MV-4-11 (cell line): ENCODE data around the gene DARS1.
"Not testable (repeated sequence)": the region's sequence is repeated elsewhere in the genome, so short reads cannot be mapped to it uniquely, and the experiment has no call there.

Experiments
- DNase-seq: peaks from one replicate; lab custom pipeline; 2025; lab: John Stamatoyannopoulos, UW

The DARS1 gene

DNA sequence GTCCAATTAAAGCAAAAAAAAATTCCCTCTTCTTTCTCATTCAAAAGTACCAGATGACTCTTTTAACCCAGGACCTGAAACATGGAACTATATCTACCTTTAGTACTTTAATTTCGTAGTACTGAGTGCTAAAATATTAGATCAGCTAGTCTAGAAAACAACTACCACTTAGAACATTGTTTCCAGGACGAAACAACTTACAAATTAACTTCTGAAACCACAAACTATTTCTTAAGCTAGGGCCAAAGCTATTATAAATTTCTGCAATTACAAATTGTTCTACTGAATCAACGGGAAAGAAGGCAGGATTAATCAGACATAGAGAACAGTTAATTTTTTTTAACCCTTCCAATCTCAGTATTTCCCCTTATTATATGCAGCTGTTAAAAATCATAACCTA is 39.9 kb downstream of the DARS1 start:
- no peak for DNase-seq

DNA sequence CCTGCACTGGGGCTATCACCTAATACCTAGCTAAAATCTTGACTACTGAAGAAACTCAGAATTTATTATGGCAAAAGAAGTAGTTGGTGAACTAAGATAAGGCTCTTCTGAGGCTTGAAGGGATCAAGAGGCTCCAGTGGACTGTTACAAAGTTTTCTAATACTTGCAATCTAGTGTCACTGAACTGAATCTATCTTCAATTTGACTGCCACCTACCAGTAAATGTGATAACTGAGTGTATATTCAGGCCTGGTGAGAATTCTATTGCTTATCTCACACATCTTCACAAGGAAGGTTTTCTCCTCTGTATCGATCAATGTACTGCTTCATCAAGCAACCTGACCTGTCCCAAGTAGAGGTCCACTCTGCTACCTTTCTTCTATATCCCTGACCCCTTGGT is 40.8 kb downstream of the DARS1 start:
- DNase-seq: no peak

DNA sequence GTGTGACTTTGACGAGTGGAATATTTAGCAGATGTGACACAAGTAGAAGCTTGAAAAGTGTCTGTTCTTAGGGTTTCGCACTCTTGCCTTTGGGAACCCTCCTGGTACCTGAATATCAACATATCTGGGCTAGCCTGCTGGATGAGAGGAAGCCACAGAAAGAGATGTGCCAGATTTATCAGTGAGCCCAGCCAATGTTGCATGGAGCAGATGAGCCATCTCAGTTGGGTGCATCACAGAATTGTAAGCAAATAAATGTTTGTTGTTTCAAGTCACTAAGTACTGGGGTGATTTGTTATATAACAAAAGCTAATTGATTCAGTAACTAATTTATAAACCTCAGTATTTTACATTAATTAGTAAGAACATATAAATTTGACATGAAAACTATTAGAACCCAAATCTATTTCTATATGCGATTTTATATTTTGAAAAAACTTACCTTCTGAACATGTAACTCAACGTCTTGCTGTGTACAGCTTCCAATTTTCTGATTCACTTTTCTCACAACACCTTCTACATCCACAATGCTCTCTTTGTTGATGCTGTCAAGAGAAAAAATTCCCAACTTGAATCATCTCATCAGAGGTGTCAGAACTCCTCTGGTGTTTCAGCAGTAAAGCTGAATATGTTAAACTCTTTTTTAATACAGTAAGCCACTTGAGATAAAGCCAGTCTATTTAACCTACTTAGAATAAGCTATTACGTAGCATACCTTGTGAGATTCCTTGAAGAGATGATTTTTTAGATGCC is 42.3 kb downstream of the DARS1 start:
- DNase-seq: no peak

DNA sequence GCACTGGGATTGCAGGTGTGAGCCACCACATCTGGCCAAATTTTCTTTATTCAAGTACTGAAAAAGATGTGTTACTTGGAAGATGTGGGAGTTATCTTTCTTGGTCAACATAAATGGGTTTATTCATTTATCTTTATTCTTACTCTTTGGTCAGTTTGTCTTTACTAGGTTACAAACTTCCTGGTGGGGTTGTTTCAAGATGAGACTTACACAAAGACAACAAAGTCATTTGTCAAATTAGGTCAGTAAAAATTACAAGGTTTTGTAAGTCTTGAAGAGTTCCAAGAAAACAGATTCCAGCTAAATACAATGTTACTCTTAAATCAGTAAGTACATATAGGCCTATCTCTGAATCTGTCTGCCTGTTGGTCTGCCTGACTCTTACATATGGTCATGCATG is 48.9 kb downstream of the DARS1 start:
- DNase-seq: no peak

DNA sequence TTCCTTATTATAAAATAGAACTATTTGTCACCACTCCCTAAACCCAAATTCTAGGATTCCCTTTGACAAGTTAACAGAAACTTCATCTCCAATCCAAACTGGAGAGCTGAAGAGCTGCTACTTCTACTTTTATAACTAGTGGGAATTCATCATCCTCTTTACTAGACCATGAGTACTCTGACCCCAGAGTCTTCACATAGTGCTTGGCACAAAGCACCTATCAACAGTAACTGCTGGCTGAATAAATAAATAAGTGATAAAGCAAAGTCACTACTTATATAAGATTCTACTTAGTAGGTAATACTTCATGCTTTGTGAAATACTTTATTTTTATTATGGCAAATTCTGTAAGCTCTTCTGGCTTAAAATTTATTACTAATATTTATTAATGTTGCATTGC is 49.5 kb downstream of the DARS1 start:
- no peak for DNase-seq

DNA sequence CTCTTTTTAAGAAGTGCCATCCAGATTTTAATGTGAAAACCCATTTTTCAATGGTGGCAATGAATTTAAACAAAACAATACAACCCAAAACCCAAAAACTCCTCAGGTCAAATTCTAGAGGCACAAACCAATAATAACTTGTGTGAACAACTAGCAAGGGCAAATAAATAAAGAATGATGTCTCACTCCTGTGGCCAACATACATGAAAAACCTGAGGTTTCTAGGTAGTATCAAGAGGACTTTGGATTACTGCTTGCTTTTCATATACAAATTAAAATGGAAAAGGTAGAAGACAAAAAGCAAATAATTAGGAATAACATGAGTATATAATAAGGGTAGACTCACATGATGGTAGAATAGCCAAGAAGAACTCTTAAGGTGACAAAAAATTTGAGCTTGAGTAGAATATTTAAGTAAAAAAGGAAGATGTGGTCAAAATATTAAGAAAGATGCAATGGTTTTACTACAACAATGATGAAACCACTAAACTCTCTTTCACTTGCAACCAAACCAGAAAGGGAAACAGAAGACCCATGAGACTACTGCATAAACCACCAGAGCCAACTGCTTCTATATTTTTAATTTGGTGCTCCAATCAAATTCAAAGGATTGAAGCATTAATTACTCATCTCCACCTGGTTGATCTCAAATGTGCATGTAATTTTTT is 53.5 kb downstream of the DARS1 start:
- peak; percentile 92 for DNase-seq

DNA sequence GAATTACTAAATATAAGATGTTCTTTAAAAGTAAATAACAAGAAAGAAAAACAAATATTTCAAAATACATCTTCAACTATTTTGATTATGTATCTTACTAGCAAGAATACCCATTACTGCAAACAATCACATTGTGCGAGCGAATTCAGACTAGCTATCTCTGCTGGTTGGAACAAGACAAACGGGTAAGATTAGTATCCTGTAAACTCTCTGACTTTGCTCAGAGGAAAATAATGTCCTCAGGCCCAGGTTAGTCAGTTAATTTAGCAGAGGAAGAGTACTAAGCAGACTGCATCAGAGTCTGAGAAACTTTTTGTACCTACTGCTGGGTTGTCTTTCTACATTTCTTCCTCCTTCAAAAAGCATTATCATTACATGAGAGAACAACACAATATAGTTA is 58.8 kb downstream of the DARS1 start:
- no peak for DNase-seq

DNA sequence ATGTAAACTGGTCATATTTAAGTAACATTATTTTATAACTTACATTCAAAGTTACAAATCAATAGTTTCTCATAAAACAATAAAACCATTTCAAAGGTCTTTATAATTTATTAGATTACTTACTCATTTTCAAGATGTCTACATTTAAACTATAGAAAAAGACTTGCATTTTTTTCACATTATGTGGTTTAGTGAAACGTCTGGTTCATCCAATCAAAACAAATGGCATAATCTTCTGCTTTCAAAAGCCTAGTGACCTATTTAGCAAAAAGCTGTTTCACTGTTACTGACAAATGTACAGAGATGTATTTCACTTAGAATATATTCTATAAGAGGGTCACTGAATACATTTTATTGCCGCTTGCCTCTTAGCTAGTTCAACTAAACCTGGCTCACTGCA is 59.9 kb downstream of the DARS1 start:
- DNase-seq: no peak

DNA sequence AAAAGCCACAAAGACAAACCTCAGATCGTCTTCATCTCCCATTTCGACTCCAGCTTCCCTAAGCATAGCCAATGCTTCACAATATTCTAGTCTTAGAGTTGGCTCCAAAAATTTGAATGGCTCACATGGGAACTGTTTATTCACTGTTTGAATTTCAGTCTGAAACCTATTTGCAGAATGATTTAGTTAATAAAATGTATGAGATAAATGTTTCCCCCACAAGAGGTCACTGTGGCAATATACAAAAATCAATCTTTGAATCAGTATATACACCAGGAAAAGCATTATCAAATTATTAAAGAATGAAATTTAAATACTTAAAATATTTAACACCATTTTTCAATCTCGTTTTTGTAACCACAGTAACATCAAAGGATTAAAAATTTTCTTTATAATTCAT is 69.2 kb downstream of the DARS1 start:
- DNase-seq: peak; percentile 44

DNA sequence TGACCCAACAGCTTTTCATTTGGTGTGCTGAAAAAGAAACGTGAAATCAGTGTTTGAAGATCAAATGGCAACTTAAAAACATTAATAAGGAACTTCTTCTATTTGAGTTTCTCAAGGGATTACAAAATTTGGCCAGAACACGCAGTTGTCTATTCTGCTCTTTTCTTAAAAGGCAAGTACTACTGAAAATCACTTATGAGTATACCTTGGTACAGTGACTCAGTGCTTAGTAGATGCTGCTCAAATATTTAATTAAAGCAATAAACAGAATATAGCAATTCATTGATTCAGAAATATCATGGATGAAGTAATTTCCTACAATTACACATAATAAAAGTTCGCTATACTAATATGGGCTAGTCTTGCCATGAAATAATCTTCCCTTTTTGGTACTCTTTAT is 70.9 kb downstream of the DARS1 start:
- DNase-seq: no peak

DNA sequence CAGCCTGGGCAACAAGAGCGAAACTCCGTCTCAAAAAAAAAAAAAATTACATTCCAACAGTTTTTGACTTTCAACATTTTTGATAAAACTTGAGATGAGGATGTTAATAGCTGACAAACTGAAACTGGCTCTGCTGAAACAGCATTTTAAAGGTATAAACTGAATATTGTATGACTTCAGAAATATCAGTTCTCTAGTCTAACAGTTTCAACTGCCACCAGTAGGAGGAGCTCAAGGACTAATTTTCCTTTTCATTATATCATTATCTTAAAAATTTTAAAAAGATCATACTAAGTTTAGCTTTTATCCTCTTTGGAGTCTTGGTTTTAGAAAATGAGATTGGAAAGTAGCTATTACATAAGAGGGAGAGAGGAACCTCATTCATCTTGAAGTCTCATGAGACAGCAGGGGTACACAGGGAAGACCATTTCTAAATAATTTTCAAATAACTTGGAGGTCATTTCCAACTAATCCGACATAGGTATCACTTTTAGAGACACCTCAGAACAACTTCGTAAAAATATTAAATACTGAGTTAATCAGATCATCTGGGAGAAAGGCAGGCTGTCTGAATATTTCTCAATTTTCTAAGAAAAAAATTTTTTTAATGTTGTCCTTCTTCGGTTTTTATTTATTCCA is 71.6 kb downstream of the DARS1 start:
- DNase-seq: peak; percentile 57

DNA sequence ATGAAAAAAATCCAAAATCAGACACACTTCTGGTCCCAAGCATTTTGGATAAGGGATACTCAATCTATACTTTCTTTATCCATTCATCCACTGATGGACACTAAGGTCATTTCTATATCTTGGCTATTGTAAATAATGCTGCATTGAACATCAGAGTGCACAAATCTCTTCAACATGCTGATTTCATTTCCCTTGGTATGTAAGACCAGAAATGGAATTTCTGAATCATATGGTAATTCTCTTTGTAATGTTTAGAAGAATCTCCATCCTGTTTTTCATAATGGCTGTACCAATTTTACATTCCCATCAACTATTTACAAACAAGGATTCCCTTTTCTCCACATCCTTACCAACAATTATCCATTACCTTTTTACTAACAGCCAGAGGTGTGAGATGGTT is 75.5 kb downstream of the DARS1 start:
- DNase-seq: no peak

DNA sequence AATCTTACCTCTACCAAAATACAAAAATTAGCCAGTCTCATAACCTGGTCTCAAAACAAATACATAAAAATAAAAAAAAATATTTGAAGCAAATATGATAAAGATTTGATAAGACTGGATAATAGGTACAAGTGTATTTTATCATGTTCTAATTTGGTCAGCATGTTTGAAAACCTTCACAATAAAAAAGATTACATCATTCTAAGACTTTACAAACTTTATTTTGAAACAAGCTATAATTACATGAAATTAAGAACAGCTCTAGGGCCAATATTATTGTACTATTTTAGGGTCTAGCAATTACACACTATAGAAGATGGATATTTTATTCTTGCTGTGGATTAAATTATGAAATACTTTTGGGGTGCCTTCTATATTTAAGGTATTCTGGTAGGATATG is 79.7 kb downstream of the DARS1 start:
- no peak for DNase-seq

DNA sequence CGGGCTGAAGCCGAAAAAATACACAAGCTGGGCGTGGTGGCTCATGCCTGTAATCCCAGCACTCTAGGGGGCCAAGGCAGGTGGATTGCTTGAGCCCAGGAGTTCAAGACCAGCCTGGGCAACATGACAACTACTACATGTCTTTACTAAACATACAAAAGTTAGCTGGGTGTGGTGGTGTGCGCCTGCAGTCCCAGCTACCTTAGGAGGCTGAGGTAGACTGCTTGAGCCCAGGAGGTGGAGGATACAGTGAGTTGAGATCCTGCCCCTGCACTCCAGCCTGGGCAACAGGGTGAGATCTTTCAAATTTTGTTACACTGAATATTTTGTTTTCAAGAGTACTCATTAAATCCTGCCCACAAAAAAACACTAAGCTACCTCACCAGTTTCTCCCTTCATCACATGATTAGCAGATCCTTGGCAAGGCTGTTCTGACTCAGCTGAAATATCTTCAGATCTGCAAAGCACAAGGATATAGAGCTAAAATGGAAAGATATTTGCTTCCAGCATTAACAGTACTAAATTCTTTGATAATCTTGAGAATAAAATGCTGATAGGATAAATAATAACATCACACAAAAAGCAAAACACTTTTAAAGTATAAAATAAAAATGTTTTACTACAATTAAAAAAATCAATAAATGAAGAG is 81.0 kb downstream of the DARS1 start:
- no peak for DNase-seq

DNA sequence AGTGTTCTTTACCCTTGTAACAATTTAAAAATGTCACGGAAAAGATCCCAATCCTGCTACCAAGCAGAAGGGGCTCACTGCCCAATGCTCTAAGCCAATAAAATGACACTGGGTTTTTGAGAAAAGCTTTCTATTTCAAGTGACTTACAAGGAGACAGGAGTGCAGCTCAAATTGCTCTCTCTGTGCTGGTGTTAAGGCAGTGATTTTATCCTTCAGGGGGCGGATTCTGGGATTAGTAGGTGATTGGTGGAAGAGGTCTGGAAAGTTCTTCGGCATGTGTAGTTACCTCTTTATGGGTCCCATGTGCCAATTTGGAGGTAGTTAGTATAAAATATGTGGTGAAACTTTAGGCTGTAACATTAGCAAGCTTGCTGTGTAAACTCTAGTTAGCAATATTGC is 81.8 kb downstream of the DARS1 start:
- DNase-seq: no peak

DNA sequence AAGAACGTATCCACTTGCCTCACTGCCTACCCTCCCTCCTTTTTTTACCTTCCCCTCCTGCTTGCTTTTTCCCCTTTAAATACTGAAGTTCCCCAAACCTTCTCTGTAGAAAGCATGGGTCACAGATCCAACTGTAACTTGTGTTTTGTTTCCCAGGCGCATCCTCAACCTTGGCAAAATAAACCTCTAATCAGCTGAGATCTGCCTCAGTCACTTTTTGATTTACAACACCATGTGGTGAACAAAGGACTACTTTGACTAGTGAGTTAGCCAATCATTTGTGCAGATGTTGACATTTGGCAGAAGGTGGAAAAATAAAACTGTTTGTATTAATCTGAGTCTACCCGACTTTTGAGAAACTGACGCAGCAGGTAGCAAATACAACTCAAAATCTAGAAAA is 85.9 kb downstream of the DARS1 start:
- no peak for DNase-seq

DNA sequence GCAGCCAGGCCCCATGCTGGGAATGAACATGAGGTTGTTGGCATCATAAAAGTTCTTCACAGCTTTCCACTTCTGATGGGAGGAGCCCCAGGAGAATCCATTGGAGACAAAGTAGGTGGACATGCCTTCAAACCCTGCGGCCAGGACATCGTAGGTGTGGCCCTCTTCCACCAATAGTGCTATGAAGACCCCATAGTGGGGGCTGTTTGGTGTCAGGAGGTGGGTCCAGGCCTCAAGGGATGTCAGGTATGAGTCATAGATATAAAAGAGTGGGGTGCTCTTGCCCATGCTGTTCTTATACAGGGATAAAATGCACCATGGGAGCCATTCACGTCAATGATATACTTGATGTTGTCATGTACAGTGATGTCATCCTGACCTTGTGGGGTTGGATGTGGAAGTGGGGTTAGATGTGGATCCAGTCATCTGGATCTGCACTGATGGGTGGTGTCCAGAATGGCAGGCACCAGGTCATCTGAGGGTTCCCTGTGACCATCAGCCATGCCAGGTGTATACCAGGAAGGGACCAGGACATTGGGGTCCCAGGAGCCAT is 87.1 kb downstream of the DARS1 start:
- DNase-seq: no peak

DNA sequence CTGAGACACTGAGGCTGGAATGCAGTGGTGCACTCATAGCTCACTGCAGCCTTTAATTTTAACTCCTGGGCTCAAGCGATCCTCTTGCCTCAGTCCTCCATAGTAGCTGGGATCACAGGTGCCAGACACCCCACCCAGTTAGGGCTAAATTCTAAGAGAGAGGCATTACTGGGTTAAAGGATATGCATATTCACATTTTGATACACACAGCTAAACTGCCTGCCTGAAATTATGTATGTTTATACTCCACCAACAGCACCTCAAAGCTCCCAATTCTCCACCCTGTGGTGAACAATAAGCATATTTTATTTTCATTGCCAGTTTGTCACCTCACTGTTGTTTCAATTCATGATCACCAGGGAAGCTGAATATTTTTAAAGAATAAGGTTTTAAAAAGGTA is 90.5 kb downstream of the DARS1 start:
- DNase-seq: no peak

DNA sequence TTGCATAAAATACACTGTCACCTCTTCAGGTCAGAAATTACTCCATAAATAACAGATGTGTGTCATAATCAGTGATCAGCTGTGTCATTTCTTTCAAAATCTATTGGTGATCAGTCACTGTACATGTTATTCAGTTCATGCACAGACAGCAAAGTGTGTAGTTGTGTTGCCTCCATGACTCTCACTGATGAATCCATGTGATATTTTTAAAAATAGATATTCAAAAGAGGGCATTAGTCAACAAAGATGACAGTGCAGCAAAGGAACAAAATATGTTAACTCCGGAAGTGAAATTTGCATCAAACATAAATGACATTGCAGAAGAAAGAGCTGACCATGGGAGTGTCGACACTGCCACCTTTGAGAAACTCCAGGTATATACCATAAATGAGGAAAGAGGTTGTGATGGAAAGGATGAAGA is 92.0 kb downstream of the DARS1 start:
- DNase-seq: peak; percentile 47

DNA sequence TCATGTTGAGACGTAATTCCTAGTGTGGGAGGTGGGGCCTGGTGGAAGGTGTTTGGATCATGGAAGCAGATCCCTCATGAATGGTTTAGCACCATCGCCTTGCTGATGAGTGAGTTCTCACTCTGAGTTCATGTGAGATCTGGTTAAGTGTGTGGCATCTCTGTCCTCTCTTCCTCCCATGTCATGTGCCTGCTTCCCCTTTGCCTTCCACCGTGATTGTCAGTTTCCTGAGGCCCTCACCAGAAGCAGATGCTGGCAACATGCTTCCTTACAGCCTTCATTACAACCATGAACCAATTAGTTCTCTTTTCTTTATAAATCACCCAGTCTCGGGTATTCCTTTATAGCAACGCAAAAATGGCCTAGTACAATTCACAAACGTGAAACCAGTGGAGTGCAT is 94.6 kb downstream of the DARS1 start:
- peak; percentile 79 for DNase-seq

DNA sequence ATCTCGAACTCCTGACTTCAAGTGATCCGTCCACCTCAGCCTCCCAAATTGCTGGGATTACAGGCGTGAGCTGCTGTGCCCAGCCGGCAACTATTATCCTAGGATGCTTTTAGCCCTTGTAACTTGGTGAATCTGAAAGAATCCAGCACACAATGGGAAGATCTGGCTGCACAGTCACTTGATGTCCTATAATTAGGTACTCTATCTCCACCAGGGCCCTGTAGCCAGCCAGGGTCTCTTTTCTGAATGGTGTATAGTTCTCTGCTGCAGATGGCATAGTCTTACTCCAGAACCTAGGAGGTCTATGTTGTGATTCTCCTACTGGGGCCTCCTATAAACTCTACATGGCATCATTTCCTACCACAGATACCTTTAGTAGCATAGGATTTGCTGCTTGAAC is 95.3 kb downstream of the DARS1 start:
- no peak for DNase-seq

DNA sequence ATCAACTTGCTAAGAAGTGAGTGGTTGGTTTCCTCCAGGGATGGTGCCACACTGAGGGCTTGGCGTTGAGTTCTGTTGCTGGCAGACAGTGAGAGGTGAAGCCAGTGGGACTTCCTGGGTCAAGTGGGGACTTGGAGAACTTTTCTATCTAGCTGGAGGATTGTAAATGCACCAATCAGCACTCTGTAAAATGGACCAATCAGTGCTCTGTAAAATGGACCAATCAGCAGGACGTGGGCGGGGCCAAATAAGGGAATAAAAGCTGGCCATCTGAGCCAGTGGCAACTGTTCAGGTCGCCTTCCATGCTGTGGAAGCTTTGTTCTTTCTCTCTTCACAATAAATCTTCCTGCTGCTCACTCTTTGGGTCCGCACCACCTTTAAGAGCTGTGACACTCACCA is 96.8 kb downstream of the DARS1 start:
- DNase-seq: not testable (repeated sequence)

DNA sequence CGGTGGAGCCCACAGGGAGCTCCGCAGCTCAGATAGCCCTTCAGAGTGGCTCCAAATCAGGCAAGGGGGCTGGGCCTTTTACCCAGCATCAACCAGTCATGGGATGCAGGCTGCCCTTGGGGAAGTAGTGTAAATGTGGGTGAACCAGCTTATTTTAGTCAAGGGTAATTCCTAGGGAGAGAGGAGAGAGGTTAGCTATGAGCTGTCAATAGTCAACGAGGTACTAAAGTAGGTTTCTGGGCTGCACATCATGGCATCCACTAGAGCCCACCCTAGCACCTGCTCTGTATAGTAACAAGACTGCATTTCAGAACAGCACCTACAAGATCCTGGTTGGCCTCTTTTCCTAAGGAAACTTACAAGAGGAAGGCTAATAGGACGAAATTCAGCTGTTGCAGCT is 99.7 kb downstream of the DARS1 start:
- no peak for DNase-seq
